Retinal pigment epithelial cell (primary cell): ENCODE data around the gene ZNF280C.

Source experiments
- DNase-seq: peaks from one replicate; pipeline ENCODE4 v3.0.0-alpha.2; 2010; ENCODE audit warnings: low read depth
- H3K4me3 ChIP-seq: 2 replicates; pipeline ENCODE4 v1.5.1; 2011; ENCODE audit warnings: mild to moderate bottlenecking, low read length, control low read depth, moderate library complexity
- CTCF ChIP-seq: conservative IDR thresholded peaks from 2 replicates; pipeline ENCODE4 v1.5.1; 2011; ENCODE audit warnings: low read depth, low read length, control low read depth, inconsistent platforms

ZNF280C gene

DNA sequence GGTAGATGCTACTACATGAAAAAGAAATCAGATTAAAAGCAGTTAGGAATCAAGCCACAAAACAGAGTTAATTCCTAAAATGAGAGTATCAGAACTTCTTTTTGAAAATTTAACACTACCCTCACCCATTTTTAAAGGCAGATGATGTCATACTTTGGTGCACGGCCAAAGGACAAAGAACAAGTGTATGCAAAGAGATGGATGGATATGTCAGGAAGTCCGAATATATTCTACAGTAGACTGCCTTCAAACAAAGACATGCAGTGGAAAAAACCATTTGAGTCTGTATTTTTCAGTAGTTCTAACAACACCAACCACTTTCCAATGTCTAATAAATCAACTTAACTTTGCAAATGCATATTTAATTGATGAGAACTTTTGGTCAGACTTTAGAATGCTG is 105.3 kb downstream of the ZNF280C start:
- no peak for TF ChIP-seq CTCF
- DNase-seq = no peak
- no peak overlapping the region for H3K4me3 ChIP-seq

DNA sequence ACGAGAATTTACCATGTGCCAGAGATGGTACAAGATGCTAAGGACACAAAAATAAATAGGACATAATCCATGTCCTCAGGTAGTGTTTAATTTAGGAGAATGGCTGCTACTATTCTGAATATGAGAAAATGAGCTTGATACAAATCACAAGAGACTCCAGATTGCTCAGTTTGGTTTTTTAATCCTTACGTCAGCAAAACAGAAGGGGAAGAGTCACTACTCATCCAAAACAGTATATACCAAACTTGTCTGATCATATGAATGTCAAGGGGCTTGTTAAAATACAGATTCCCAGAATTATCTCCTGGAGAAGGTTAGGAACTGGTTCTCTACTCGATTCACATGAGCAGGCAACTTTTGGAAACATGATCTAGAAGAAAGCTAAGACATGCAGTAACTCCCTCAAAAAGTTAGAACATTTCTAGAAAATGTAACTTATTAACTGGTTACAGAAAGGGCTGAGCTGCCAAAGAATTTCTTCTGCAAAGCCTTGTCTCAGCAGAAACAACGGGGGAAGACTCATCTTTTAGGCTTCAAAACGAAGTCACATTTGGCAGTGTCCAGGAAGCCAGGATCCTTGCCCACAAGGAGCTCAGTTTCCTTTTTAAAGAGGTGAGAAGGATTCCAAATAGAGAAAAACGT is 106.5 kb downstream of the ZNF280C start:
- TF ChIP-seq CTCF = no peak
- no peak for DNase-seq
- no peak overlapping the region for H3K4me3 ChIP-seq

GRCh38 chrX:130159776-130160175 is 108.9 kb downstream of the ZNF280C start:
- DNase-seq = no peak
- TF ChIP-seq CTCF = no peak
- H3K4me3 ChIP-seq = no peak overlapping the region

DNA sequence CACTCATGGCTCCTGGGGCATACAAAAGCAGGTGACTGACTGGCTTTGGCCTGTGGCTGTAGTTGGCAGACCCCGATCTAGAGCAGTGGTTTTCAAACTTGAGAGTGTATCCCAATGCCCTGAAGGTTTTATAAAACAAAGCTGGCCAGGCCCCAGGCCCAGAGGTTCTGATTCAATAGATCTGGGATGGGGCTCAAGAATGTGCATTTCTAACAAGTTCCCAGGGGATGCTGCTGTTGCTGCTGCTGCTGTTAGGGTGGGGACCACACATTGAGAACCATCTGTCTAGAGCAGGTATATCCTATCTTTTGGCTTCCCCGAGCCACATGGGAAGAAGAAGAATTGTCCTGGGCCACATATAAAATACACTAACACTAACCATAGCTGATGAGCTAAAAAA is 110.4 kb downstream of the ZNF280C start:
- DNase-seq = no peak
- no peak overlapping the region for H3K4me3 ChIP-seq
- TF ChIP-seq CTCF = no peak

- H3K4me3 ChIP-seq = no peak overlapping the region
- TF ChIP-seq CTCF = no peak
- DNase-seq = peak; percentile 62
These were observed 113.1 kb downstream of the ZNF280C start for GRCh38 chrX:130155564-130155963.
